ENCODE measurements around the gene YWHAE. TPM values are rescaled to one million over a fixed set of nuclear protein-coding genes. Genes with fewer than 3 reads are reported as not detected.

The YWHAE gene
- total RNA-seq, 4 donors from 2014 or later: 581 to 765 (median 678) TPM

GRCh38 chr17:1304962-1305563 is 95.0 kb downstream of the YWHAE start:
- no peak for TF ChIP-seq POLR2A (IDR thresholded peaks at IDR 0.05)
- Histone ChIP-seq H3K36me3 (no peaks in the 10 kb centered on the region), H3K4me3 (no peak overlapping the region), H3K4me1 (no peaks in the 10 kb centered on the region), H3K27me3 (peaks cover 0 to 11% of the 10 kb centered on the region in 2 donors), H3K27ac (no peak overlapping the region), H3K9me3 (no peaks in the 10 kb centered on the region)
- DNase-seq (ENCODE audit: low spot score in 2 of 2): no peak
- 60 to 74% methylated on average over 12 to 19 of the region's 19 CpGs for WGBS, 2 donors

DNA sequence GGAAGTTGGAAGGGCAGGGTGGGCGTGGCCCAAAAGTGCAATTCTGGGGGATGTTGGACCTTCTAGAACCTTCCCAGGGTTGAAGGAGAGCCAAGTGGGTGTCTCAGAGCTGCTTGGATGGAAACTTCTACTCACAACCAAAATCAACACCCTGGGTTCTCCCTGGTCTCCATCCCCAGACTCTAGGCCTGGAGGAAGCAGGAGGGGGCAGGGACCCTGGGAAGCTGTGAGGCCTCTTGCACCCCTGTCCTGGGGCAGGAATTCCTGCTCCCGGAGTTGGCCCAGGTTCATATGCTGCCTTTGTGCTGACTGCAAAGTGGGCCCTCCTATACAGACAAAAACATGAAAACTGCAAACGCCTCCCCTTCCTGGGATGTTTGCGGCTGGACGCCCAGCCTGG is 95.5 kb downstream of the YWHAE start:
- H3K9me3 ChIP-seq: no peaks in the 10 kb centered on the region
- no peak overlapping the region for H3K27ac ChIP-seq
- H3K27me3 ChIP-seq: peaks cover 0 to 16% of the 10 kb centered on the region in 2 donors
- no peaks in the 10 kb centered on the region for H3K36me3 ChIP-seq
- H3K4me3 ChIP-seq: no peak overlapping the region
- TF ChIP-seq, protein P1, sequence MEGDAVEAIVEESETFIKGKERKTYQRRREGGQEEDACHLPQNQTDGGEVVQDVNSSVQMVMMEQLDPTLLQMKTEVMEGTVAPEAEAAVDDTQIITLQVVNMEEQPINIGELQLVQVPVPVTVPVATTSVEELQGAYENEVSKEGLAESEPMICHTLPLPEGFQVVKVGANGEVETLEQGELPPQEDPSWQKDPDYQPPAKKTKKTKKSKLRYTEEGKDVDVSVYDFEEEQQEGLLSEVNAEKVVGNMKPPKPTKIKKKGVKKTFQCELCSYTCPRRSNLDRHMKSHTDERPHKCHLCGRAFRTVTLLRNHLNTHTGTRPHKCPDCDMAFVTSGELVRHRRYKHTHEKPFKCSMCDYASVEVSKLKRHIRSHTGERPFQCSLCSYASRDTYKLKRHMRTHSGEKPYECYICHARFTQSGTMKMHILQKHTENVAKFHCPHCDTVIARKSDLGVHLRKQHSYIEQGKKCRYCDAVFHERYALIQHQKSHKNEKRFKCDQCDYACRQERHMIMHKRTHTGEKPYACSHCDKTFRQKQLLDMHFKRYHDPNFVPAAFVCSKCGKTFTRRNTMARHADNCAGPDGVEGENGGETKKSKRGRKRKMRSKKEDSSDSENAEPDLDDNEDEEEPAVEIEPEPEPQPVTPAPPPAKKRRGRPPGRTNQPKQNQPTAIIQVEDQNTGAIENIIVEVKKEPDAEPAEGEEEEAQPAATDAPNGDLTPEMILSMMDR (IDR thresholded peaks at IDR 0.05): no peak
- TF ChIP-seq EP300 (IDR thresholded peaks at IDR 0.05): no peak
- no peaks in the 10 kb centered on the region for H3K4me1 ChIP-seq
- no peak for DNase-seq (ENCODE audit: low spot score in 2 of 2)
- WGBS, 2 donors: 59 to 70% methylated on average over 5 of the region's 5 CpGs

DNA sequence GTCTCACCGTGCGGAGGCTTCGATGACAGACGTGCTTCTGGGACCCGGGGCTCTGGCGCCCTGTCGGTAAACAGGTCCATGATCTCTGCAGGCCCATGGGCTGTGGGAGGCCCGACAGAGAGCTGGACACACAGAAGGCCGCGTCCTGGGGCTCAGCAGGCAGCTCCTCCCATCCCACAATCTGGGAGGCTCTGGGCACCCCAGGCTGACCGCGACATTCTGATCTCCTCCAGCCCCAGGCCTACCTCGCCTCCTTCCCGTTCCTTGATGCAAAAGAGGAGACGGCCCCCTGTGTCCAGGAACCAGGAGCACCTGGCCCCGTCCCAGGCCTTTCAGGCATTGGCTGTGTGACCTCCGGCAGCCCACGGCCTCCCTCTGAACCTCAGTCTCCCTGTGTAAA is 97.3 kb downstream of the YWHAE start:
- H3K9me3 ChIP-seq: no peaks in the 10 kb centered on the region
- no peaks in the 10 kb centered on the region for H3K36me3 ChIP-seq
- no peak for DNase-seq (ENCODE audit: low spot score in 2 of 2)
- H3K4me1 ChIP-seq: peaks cover 0 to 7% (median 0%) of the 10 kb centered on the region in 4 donors
- no peak overlapping the region for H3K4me3 ChIP-seq
- 68 to 77% methylated on average over 18 of the region's 18 CpGs for WGBS, 2 donors
- peaks cover 0 to 33% of the 10 kb centered on the region in 2 donors for H3K27me3 ChIP-seq
- TF ChIP-seq POLR2A (IDR thresholded peaks at IDR 0.05) (no peak), EP300 (IDR thresholded peaks at IDR 0.05) (no peak)
- TF ChIP-seq, protein P1 (IDR thresholded peaks at IDR 0.05): no peak
- no peak overlapping the region for H3K27ac ChIP-seq

- Histone ChIP-seq H3K4me1 (peaks cover 0 to 7% (median 0%) of the 10 kb centered on the region in 4 donors), H3K4me3 (no peak overlapping the region), H3K27ac (no peak overlapping the region), H3K9me3 (no peaks in the 10 kb centered on the region), H3K36me3 (no peaks in the 10 kb centered on the region), H3K27me3 (peaks cover 0 to 44% of the 10 kb centered on the region in 2 donors)
- 63 to 77% methylated on average over 14 of the region's 14 CpGs for WGBS, 2 donors
- TF ChIP-seq POLR2A (IDR thresholded peaks at IDR 0.05) (no peak), EP300 (IDR thresholded peaks at IDR 0.05) (no peak)
- TF ChIP-seq, protein P1 (IDR thresholded peaks at IDR 0.05): no peak
- no peak for DNase-seq (ENCODE audit: low spot score in 2 of 2)
These were observed 98.5 kb downstream of the YWHAE start for GRCh38 chr17:1301546-1301945.

DNA sequence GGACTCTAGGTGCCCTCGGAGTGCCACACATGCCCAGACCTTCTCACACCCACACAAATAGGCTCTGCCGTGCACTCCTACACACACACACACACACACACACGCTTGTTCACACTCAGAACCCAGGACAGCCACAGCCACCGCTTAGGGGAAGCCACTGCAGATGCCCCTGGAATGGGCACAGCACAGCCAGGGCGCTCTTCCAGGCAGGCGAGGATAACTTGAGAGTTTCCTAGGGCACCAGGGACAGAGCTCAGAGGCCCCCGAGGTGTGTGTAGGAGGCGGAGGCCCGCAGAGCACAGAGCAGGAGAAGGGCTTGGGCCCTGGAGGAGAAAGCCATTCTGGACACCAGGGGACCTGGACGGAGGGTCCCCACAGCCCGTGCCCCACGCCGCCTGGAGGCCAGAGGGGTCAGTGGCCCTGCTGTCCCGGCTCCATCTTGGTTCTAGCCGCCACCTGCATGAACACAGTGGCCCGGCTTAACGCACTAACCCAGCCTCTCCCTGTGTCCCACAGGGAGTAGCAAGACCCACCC is 99.6 kb downstream of the YWHAE start:
- 74 to 77% methylated on average over 17 of the region's 17 CpGs for WGBS, 2 donors
- DNase-seq (ENCODE audit: low spot score in 2 of 2): no peak
- H3K4me3 ChIP-seq: no peak overlapping the region
- TF ChIP-seq, protein P1 (IDR thresholded peaks at IDR 0.05): no peak
- H3K9me3 ChIP-seq: no peaks in the 10 kb centered on the region
- H3K36me3 ChIP-seq: no peaks in the 10 kb centered on the region
- H3K27ac ChIP-seq: no peak overlapping the region
- H3K27me3 ChIP-seq: peaks cover 0 to 45% of the 10 kb centered on the region in 2 donors
- peaks cover 0 to 7% (median 0%) of the 10 kb centered on the region in 4 donors for H3K4me1 ChIP-seq
